Measurements from ENCODE around the gene FPGS.

DNA sequence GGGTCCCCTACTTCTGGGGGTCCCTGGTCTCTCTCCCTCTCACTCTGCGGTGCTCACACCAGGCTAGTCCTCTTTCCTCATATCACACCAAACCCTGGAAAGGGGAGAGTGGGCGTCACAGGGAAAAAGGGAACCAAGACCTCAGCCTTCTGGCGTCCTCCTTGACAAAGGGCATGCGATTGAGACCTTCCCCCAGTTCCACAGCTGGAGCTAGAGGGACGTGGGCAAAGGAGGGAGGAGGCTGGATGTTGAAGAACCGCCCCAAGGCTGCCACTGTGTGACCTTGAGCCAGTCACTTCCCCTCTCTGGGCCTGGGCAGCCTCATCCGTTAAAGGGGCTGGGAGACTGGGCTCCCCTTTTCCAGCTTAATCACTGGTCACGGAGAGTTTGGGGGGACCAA lies 49.1 kb upstream of the FPGS start:
- TF ChIP-seq, protein P1, sequence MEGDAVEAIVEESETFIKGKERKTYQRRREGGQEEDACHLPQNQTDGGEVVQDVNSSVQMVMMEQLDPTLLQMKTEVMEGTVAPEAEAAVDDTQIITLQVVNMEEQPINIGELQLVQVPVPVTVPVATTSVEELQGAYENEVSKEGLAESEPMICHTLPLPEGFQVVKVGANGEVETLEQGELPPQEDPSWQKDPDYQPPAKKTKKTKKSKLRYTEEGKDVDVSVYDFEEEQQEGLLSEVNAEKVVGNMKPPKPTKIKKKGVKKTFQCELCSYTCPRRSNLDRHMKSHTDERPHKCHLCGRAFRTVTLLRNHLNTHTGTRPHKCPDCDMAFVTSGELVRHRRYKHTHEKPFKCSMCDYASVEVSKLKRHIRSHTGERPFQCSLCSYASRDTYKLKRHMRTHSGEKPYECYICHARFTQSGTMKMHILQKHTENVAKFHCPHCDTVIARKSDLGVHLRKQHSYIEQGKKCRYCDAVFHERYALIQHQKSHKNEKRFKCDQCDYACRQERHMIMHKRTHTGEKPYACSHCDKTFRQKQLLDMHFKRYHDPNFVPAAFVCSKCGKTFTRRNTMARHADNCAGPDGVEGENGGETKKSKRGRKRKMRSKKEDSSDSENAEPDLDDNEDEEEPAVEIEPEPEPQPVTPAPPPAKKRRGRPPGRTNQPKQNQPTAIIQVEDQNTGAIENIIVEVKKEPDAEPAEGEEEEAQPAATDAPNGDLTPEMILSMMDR (IDR thresholded peaks at IDR 0.05; ENCODE audit: borderline replicate concordance, extremely low read depth, low read length, poor library complexity, severe bottlenecking): no peak
- no peak for TF ChIP-seq EZH2 (IDR thresholded peaks at IDR 0.05; ENCODE audit: borderline replicate concordance, low read depth, low read length, severe bottlenecking)

All from DND-41 (cell line).